Measurements from ENCODE around the gene ARHGAP42. TPM values are rescaled to one million over a fixed set of nuclear protein-coding genes. Genes with fewer than 3 reads are reported as not detected.

The ARHGAP42 gene
- polyA plus RNA-seq, 1 donor (not counting 4 experiments of a cell fraction or from before 2014, with no cell fraction given) = 5.5 TPM

DNA sequence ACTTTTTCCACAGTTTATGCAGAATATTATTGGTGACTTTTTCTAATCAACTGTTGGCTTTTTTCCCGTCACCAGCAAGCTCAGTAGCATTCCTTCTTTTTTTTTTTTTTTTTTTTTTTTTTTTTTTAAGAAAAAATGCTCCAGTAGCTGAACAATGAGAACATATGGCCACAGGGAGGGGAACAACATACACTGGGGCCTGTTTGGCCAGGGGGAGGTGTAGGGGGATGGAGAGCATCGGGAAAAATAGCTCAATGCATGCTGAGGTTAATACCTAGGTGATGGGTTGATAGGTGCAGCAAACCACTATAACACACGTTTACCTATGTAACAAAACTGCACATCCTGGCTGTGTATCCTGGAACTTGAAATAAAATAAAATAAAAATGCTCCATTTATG is 82.5 kb downstream of the ARHGAP42 start:
- H3K27me3 ChIP-seq (ENCODE audit: control insufficient read depth, extremely low read depth, insufficient read depth, low read length) = no peaks in the 10 kb centered on the region
- no peaks in the 10 kb centered on the region for H3K4me1 ChIP-seq (ENCODE audit: control insufficient read depth, extremely low read depth, insufficient read depth, low read length)
- H3K4me3 ChIP-seq (ENCODE audit: control insufficient read depth in 2 of 3, extremely low read depth in 1 of 3, insufficient read depth in 2 of 3, low read depth in 1 of 3, low read length in 3 of 3) = no peak overlapping the region
- no peaks in the 10 kb centered on the region for H3K9me3 ChIP-seq (ENCODE audit: control insufficient read depth, low read depth, low read length)
- H3K79me2 ChIP-seq (ENCODE audit: control insufficient read depth, insufficient read depth, low read length) = no peaks in the 10 kb centered on the region
- no peaks in the 10 kb centered on the region for H3K36me3 ChIP-seq (ENCODE audit: control insufficient read depth in 2 of 2, extremely low read depth in 1 of 2, insufficient read depth in 2 of 2, low read length in 2 of 2)
- H2AFZ ChIP-seq (ENCODE audit: control insufficient read depth, low read length) = no peak overlapping the region
- no peak overlapping the region for H3K9ac ChIP-seq (ENCODE audit: control insufficient read depth, extremely low read depth, insufficient read depth, low read length)
- FAIRE-seq (no peak), DNase-seq (ENCODE audit: low read depth, low spot score) (no peak)
- H4K20me1 ChIP-seq (ENCODE audit: control insufficient read depth, extremely low read depth, insufficient read depth, low read length) = no peaks in the 10 kb centered on the region
- dilution Hi-C loops (cut with MboI; ENCODE audit: extremely low pct_ligation_motif_present, low sequenced_read_pairs) = no loop called here
- no peak overlapping the region for H3K27ac ChIP-seq (ENCODE audit: control insufficient read depth, insufficient read depth, low read length)
- TF ChIP-seq, protein P1, sequence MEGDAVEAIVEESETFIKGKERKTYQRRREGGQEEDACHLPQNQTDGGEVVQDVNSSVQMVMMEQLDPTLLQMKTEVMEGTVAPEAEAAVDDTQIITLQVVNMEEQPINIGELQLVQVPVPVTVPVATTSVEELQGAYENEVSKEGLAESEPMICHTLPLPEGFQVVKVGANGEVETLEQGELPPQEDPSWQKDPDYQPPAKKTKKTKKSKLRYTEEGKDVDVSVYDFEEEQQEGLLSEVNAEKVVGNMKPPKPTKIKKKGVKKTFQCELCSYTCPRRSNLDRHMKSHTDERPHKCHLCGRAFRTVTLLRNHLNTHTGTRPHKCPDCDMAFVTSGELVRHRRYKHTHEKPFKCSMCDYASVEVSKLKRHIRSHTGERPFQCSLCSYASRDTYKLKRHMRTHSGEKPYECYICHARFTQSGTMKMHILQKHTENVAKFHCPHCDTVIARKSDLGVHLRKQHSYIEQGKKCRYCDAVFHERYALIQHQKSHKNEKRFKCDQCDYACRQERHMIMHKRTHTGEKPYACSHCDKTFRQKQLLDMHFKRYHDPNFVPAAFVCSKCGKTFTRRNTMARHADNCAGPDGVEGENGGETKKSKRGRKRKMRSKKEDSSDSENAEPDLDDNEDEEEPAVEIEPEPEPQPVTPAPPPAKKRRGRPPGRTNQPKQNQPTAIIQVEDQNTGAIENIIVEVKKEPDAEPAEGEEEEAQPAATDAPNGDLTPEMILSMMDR (optimal IDR thresholded peaks at IDR 0.05 in 1 of 3, IDR thresholded peaks at IDR 0.05 in 1 of 3, conservative IDR thresholded peaks at IDR 0.05 in 1 of 3; ENCODE audit: extremely low read depth in 1 of 3, insufficient read depth in 2 of 3, low read length in 3 of 3) = no peak
- TF ChIP-seq EZH2 (IDR thresholded peaks at IDR 0.05; ENCODE audit: low read length) = no peak
- no peaks in the 10 kb centered on the region for H3K9me1 ChIP-seq (ENCODE audit: control insufficient read depth, extremely low read depth, insufficient read depth, low read length)
- H3K4me2 ChIP-seq (ENCODE audit: control insufficient read depth, extremely low read depth, insufficient read depth, low read depth, low read length) = no peak overlapping the region

DNA sequence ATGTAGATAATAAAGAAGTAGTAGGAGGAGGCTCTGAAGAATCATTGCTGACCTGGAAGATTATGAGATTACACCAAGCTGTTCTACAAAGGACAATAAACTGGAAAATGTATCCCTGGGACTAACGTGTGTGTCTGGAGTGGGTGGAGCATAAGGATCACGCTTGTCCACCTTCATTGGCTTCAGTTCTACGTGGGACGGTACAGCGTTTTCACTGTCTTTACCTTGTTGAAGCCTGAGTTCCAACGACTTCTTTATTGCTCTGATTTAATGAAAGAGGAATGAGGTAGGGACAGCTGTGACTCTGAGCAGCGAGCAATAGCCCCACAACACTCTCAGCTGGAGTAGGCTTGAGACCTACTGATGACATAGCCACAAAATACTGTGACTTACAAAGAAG is 87.0 kb downstream of the ARHGAP42 start:
- Histone ChIP-seq H3K4me3 (ENCODE audit: control insufficient read depth in 2 of 3, extremely low read depth in 1 of 3, insufficient read depth in 2 of 3, low read depth in 1 of 3, low read length in 3 of 3) (no peak overlapping the region), H3K9me1 (ENCODE audit: control insufficient read depth, extremely low read depth, insufficient read depth, low read length) (no peaks in the 10 kb centered on the region), H3K27me3 (ENCODE audit: control insufficient read depth, extremely low read depth, insufficient read depth, low read length) (no peaks in the 10 kb centered on the region), H3K9me3 (ENCODE audit: control insufficient read depth, low read depth, low read length) (no peaks in the 10 kb centered on the region), H3K27ac (ENCODE audit: control insufficient read depth, insufficient read depth, low read length) (no peak overlapping the region), H3K9ac (ENCODE audit: control insufficient read depth, extremely low read depth, insufficient read depth, low read length) (no peak overlapping the region), H4K20me1 (ENCODE audit: control insufficient read depth, extremely low read depth, insufficient read depth, low read length) (no peaks in the 10 kb centered on the region), H3K79me2 (ENCODE audit: control insufficient read depth, insufficient read depth, low read length) (no peaks in the 10 kb centered on the region), H3K4me2 (ENCODE audit: control insufficient read depth, extremely low read depth, insufficient read depth, low read depth, low read length) (no peak overlapping the region), H3K36me3 (ENCODE audit: control insufficient read depth in 2 of 2, extremely low read depth in 1 of 2, insufficient read depth in 2 of 2, low read length in 2 of 2) (no peaks in the 10 kb centered on the region), H2AFZ (ENCODE audit: control insufficient read depth, low read length) (no peak overlapping the region), H3K4me1 (ENCODE audit: control insufficient read depth, extremely low read depth, insufficient read depth, low read length) (peaks cover 26% of the 10 kb centered on the region)
- no peak for DNase-seq (ENCODE audit: low read depth, low spot score)
- dilution Hi-C loops (cut with MboI; ENCODE audit: extremely low pct_ligation_motif_present, low sequenced_read_pairs) = no loop called here
- no peak for TF ChIP-seq EZH2 (IDR thresholded peaks at IDR 0.05; ENCODE audit: low read length)
- TF ChIP-seq, protein P1 (optimal IDR thresholded peaks at IDR 0.05 in 1 of 3, IDR thresholded peaks at IDR 0.05 in 1 of 3, conservative IDR thresholded peaks at IDR 0.05 in 1 of 3; ENCODE audit: extremely low read depth in 1 of 3, insufficient read depth in 2 of 3, low read length in 3 of 3) = no peak
- no peak for FAIRE-seq
